NK-92 (cell line): Measurements from ENCODE around the gene SVEP1.

ENCODE experiments used
- DNase-seq: peaks from one replicate; lab custom pipeline; 2025; ENCODE audit not compliant: unreplicated experiment; lab: John Stamatoyannopoulos, UW

Gene SVEP1

DNA sequence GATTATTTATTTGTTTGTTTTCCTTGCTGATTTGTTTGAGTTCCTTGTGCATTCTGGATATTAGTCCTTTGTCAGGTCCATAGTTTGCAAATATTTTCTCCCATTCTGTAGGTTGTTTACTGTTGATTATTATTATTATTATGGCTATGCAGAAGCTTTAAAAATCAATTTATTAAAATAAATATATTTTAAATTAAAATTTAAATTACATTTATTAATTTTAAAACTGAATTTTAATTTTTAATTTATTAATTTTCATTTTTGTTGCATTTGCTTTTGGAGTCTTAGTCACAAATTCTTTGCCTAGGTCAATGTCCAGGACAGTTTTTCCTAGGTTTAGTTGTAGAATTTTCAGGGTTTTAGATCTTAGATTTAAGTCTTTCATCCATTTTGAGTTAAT is 50.9 kb downstream of the SVEP1 start:
- DNase-seq: no peak

- DNase-seq: no peak
Observed at GRCh38 chr9:110526426-110526825, 53.1 kb downstream of the SVEP1 start.

- no peak for DNase-seq
Observed at GRCh38 chr9:110521206-110521605, 58.3 kb downstream of the SVEP1 start.

DNA sequence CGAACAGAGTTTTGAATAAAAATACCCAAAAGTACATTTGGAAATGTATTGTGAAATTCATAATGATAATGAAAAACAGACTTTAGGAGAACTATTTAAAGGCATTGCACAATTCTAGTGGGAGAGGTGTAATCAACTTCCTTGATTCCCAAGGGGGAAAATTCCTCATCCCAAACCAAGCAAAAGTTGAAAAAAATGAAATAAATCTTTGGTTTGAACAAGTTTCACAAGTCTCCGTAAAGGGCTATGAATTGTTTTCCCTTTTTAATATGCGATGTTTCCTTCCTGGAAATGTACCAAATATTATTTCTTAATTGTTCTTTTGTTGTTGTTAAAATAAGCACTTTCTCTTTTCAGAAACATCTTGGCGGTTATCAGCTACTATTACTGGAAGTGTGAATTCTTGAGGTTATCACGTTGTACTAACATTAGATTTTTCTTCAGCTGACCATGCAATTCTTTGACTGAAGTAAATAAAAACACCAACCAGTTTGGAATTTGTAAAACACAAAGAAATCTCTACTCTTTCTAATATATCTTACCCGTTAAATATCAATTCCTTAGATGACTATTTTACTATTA is 59.3 kb downstream of the SVEP1 start:
- no peak for DNase-seq

- DNase-seq: no peak
Observed at GRCh38 chr9:110517483-110517882, 62.1 kb downstream of the SVEP1 start.

GRCh38 chr9:110514897-110515296 is 64.6 kb downstream of the SVEP1 start:
- no peak for DNase-seq

DNA sequence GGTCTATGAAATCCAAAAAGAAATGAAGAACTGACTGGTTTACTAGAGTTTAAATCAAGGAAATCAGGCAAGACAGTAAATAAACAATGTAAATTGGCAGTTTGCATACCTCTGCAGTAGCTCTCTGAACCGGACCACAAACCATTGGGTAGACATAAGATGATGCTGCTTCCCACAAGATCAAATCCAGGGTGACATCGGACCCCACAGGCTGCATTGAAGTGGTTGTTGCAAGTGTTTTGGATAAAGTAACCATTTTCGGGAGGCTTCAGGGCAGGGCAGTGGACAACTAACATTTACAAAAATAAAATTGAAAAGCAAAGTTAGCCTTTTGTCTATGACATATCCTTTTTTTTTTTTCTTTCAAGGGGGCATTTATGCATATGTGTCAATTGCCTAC is 66.7 kb downstream of the SVEP1 start:
- DNase-seq: no peak

DNA sequence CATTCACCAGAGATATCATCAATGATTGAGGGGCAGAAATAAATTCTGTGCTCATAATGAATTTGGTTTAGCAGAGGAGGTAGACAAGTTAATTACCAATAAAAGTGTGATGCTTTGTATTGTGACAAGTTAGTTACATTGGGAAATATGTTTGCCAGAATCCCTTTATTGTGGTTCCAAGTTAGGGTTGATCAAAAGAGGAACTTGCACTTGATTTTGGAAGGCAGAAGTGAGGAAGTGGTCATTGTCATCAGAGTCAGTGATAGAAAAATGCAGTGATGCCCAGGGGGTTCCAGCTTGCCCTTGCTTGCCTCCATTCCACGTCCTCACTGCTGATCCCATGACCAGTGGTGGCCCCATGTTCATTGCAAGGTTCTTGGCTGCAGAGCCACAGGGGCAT is 69.7 kb downstream of the SVEP1 start:
- no peak for DNase-seq

DNA sequence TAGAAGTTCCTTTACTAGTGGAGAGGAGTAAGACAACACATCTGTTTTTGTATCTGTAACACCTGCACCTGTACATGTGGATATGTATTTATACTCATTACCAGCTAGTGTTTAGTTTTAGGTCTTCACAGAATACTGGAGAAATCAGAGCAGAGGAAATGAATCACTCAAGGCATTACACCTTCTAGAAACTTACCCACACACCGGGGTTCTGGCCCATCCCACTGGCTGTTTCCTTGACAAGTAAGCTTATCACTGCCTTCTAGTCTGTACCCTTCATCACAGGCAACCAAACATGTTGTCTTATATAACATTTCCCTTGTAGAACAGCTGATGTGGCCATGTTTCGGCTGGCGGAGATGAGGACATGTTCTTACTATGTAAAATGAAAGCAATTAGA is 76.7 kb downstream of the SVEP1 start:
- DNase-seq: no peak

DNA sequence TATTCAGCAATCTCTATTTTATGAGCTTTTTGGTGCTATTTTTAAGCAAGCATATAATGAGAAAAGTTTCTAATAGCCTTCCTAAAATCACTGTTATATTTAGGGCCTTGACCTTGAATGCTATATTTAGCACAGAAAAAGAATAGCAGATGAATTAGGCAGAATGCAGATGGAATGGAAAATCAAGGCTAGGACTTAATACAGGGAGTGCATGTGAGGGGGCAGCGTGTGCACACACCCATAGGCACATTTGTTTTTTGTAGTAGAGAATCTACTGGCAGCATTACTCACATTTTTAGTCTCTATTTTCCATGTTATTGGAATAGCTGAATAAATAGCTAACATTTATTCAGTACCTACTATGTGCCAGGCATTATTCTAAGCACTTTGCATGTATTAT is 79.9 kb downstream of the SVEP1 start:
- DNase-seq: no peak

- no peak for DNase-seq
Observed at GRCh38 chr9:110487196-110487595, 92.3 kb downstream of the SVEP1 start.

GRCh38 chr9:110486218-110486617 is 93.3 kb downstream of the SVEP1 start:
- no peak for DNase-seq

- no peak for DNase-seq
Observed at GRCh38 chr9:110479481-110479880, 100.1 kb downstream of the SVEP1 start.

DNA sequence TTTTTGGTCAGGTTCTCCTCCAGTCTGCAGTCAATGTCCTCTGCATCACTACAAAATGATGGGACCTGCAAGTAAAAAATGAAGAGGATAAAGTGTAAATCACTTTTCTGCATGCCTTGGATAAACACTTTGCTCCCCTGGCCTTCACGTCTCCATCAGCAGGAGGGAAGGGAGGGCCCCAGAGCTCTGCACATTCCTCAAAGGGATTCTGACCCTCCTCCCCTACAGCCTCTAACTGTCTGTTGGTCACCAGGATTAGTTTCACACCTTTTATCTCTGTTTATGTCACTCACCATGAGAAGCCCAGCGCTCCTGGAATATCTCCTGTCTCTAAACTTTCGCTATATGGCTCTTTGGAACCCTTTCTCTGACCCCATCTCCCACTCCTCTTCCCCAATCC is 103.3 kb downstream of the SVEP1 start:
- no peak for DNase-seq

DNA sequence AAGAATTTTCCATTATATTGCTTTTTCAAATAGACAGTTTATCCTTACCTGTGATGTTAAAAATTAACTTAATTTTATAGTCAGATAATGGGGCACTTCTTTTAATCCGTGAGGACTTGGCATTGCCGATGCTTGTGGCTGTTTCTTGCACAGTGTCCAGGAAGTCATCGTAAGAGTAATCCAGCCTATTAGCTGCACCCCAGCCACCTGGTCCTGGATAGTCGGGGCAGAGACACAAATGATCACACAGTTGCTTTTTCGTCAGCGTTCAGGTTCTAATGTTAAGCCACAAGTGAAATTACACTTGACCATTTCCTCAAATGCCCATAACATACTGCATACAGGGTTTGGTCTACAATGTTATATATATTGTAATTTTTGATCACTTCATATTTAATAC is 107.4 kb downstream of the SVEP1 start:
- no peak for DNase-seq

- DNase-seq: no peak
Observed at GRCh38 chr9:110468950-110469349, 110.6 kb downstream of the SVEP1 start.

DNA sequence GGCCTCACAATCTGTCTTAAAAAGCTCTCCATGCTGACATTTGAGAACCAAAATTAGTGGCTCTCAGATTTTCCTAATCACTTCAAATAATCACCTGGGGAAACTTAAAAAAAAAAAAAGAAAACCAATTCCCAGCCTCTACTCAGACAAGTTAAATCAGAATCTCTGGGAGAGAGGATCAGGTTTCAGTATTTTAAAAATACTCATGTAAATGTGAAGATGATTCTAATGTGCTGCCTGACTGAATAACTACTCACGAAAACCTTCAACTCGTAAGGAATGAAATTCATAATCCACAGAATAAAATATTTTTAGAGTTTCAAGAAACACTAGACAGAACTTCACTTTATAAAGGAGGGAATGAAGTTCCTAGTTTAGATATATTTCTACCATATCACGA is 114.4 kb downstream of the SVEP1 start:
- DNase-seq: no peak

- DNase-seq: no peak
Observed at GRCh38 chr9:110464321-110464720, 115.2 kb downstream of the SVEP1 start.

DNA sequence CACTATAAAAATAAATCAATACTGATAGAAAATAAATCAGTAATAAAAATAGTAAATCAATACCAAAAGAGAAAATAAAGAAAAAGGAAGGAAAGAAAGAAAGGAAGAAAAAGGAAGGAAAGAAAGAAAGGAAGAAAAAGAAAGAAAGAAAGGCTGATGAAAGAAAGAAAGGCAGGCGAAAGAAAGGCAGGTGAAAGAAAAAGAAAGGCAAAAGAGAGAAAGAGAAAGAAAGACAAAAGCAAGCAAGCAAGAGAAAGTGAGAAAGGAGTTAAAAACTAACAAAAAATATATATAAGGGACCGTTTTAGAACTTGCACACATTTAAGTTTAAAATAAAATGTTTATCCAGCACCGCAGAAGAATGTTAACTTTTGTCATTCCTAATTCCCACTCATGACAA is 116.0 kb downstream of the SVEP1 start:
- DNase-seq: no peak

DNA sequence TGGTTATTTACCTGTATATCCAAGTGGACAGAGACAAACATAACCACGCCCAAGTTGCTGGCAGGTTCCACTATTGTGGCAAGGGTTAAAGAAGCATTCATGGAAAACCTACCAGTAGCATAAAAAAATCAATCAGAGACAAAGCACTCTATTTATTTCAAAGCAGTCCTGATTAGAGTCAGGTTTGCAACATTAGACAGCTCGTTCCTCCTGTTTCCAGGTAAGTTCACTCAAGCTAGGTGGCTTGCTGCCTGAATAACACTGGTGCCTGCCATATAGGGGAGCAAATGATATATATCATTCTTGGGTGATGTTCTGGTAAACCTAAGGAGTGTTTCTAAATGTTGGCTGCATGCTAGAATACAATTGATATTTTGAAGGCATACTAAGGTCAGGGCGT is 122.3 kb downstream of the SVEP1 start:
- no peak for DNase-seq

DNA sequence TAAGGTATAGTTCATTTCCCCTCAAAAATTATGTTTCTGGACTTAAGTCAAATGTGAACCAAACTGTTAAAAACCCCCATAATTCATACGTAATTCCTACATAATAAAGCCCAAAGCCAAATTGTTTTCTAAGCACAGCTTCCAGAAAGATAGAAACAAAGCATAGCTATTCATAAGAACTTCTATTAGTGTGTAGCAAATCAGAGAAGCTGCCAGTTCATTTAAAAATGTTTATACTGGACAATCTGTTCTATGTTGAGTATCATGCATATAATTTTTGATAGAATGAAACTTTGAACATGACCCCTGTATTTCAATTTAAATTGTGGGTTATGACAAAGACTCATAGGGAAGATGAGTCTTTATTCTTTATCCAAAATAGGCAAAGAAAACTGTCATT is 122.9 kb downstream of the SVEP1 start:
- DNase-seq: no peak

GRCh38 chr9:110455860-110456259 is 123.7 kb downstream of the SVEP1 start:
- DNase-seq: no peak

DNA sequence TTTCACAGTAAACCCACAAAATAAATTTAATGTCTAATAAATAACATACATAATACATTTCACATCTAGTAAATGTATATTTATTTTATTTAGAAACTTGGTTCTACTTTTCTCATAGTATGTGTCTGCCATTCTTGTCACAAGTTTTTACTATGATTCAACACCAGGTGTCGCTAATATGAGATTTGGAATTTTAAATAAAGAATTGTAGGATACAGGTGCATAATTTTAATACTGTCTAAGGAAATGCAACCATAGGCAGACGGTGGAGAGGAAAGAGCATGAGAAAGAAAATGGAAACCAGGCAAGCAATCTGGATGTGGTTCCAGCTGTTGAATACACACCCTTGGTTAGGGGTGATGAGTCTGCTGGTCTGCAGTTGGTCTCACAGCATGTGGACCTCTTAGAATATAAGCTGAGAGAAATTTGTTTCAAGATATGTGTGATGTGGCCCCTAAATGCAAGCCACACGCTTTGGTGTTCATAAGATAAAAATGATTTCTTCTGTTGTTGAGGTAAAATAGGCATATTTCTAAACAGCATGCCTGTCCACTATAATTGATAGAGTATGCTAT is 127.2 kb downstream of the SVEP1 start:
- DNase-seq: no peak
